Stimulated activated CD4-positive, alpha-beta T cell treated with anti-CD3 and anti-CD28 coated beads, Interleukin-4, amount 100 ng/mL, for 1 hour (primary cell): ENCODE results near the gene DCC.

Experiments used
- DNase-seq: peaks from one replicate; pipeline ENCODE4 v3.0.0-alpha.2; 2020

Gene DCC

GRCh38 chr18:53268455-53268854 is 928.5 kb downstream of the DCC start:
- DNase-seq, result no peak

- no peak for DNase-seq
Measured at GRCh38 chr18:53281406-53281805, 941.4 kb downstream of the DCC start.

- no peak for DNase-seq
Measured at GRCh38 chr18:53283708-53284107, 943.7 kb downstream of the DCC start.

GRCh38 chr18:53305461-53305860 is 965.5 kb downstream of the DCC start:
- DNase-seq, result no peak

- no peak for DNase-seq
Measured at GRCh38 chr18:53319628-53320027, 979.6 kb downstream of the DCC start.

- DNase-seq, result no peak
Measured at GRCh38 chr18:53322163-53322562, 982.2 kb downstream of the DCC start.

GRCh38 chr18:53324353-53324752 is 984.4 kb downstream of the DCC start:
- DNase-seq, result no peak

- no peak for DNase-seq
Measured at GRCh38 chr18:53360501-53361443, 1020.8 kb downstream of the DCC start.

GRCh38 chr18:53375621-53376020 is 1035.6 kb downstream of the DCC start:
- DNase-seq, result no peak

GRCh38 chr18:53380063-53380639 is 1040.2 kb downstream of the DCC start:
- no peak for DNase-seq

- DNase-seq, result no peak
Measured at GRCh38 chr18:53382870-53383269, 1042.9 kb downstream of the DCC start.

- DNase-seq, result no peak
Measured at GRCh38 chr18:53385889-53386288, 1045.9 kb downstream of the DCC start.

- DNase-seq, result no peak
Measured at GRCh38 chr18:53387581-53387980, 1047.6 kb downstream of the DCC start.

- DNase-seq, result no peak
Measured at GRCh38 chr18:53402670-53403069, 1062.7 kb downstream of the DCC start.

- DNase-seq, result no peak
Measured at GRCh38 chr18:53408271-53408670, 1068.3 kb downstream of the DCC start.

GRCh38 chr18:53411511-53411910 is 1071.5 kb downstream of the DCC start:
- DNase-seq, result no peak

GRCh38 chr18:53417003-53417402 is 1077.0 kb downstream of the DCC start:
- no peak for DNase-seq

GRCh38 chr18:53421869-53422268 is 1081.9 kb downstream of the DCC start:
- DNase-seq, result no peak

GRCh38 chr18:53422896-53423295 is 1082.9 kb downstream of the DCC start:
- DNase-seq, result no peak

GRCh38 chr18:53426666-53427184 is 1086.7 kb downstream of the DCC start:
- no peak for DNase-seq

- DNase-seq, result no peak
Measured at GRCh38 chr18:53441761-53442414, 1101.9 kb downstream of the DCC start.

- no peak for DNase-seq
Measured at GRCh38 chr18:53442415-53442783, 1102.4 kb downstream of the DCC start.

GRCh38 chr18:53443336-53443735 is 1103.3 kb downstream of the DCC start:
- DNase-seq, result no peak

- no peak for DNase-seq
Measured at GRCh38 chr18:53443831-53444230, 1103.8 kb downstream of the DCC start.
